Dermis blood vessel endothelial cell (primary cell): ENCODE measurements around the gene PDE6A. TPM values are rescaled to one million over a fixed set of nuclear protein-coding genes. Genes with fewer than 3 reads are reported as not detected.

ENCODE experiments used
- DNase-seq: peaks from one replicate; pipeline ENCODE4 v3.0.0; 2010
- total RNA-seq: library from RNA; depleted of rRNA; stranded (reverse); fragments of >200 nt; gene quantifications from 2 replicates; pipeline ENCODE4 v1.2.3, GENCODE V29; 2014

The PDE6A gene
- total RNA-seq, 1 donor from 2014 or later, result not detected

DNA sequence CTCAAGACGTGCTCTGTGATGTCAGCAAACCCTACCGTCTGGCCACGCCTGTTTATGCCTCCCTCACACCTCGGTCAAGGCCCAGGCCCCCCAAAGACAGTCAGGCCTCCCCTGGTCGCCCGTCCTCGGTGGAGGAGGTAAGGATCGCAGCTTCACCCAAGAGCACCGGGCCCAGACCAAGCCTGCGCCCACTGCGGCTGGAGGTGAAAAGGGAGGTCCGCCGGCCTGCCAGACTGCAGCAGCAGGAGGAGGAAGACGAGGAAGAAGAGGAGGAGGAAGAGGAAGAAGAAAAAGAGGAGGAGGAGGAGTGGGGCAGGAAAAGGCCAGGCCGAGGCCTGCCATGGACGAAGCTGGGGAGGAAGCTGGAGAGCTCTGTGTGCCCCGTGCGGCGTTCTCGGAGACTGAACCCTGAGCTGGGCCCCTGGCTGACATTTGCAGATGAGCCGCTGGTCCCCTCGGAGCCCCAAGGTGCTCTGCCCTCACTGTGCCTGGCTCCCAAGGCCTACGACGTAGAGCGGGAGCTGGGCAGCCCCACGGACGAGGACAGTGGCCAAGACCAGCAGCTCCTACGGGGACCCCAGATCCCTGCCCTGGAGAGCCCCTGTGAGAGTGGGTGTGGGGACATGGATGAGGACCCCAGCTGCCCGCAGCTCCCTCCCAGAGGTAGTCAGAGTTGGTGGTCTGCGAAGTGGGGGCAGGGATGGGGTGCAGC, 111.3 kb downstream of the PDE6A start:
- DNase-seq, result no peak

DNA sequence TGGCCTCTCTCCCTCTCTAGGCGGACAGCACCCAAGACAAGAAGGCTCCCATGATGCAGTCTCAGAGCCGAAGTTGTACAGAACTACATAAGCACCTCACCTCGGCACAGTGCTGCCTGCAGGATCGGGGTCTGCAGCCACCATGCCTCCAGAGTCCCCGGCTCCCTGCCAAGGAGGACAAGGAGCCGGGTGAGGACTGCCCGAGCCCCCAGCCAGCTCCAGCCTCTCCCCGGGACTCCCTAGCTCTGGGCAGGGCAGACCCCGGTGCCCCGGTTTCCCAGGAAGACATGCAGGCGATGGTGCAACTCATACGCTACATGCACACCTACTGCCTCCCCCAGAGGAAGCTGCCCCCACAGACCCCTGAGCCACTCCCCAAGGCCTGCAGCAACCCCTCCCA, 112.0 kb downstream of the PDE6A start:
- DNase-seq, result no peak

DNA sequence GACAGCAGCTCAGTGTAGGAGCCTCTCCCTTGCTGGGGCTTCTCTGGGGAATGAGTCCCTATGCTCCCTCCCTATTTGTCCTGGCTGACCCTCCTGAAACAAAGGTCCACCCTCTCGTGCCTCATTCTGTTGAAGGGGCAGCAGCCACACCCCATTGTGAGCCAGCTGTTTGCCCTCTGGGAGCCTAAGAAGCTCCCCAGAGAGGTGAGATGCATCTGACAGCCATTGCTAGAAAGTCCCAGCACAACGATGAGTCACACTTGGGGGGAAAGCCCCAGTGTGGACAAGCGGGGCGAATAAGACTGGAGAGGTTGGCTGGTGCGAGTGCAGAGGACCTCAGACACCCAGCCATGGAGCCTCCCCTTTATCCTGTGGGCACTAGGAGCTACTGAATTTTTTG, 113.1 kb downstream of the PDE6A start:
- peak; percentile 28 for DNase-seq

DNA sequence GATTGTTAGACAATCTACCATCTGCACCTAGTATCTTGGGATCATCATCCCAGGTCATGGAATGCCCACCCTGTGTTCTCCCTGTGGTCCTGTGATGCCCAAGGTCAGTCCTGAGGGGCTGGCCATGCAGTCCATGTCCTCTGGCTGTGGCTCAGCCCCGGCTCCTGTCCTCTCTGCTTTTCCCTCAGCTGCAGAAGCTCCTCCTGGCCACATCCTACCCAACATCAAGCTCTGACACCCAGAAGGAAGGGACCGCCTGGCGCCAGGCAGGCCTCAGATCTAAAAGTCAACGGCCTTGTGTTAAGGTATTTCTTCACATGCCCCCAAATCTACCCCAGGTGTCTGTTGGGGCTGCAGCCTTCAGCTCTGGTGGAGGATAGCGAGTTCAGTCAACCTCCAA, 114.0 kb downstream of the PDE6A start:
- DNase-seq, result no peak

DNA sequence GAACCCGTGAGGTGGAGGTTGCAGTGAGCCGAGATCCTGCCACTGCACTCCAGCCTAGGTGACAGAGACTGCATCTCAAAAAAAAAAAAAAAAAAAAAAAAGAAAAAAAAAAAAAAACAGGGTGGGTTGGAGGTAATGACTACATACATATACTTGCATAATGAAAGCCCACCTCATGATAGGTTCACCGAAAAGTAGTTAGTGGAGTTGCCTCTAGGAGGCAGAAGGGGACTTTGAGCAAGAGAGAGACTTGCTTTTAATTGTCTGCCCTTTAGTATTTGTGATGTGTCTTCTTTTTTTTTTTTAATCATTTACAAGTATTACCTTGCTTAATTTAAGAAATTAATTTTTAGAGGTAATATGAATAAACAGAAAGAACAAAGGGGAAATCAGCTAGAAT, 114.6 kb downstream of the PDE6A start:
- peak; percentile 32 for DNase-seq

DNA sequence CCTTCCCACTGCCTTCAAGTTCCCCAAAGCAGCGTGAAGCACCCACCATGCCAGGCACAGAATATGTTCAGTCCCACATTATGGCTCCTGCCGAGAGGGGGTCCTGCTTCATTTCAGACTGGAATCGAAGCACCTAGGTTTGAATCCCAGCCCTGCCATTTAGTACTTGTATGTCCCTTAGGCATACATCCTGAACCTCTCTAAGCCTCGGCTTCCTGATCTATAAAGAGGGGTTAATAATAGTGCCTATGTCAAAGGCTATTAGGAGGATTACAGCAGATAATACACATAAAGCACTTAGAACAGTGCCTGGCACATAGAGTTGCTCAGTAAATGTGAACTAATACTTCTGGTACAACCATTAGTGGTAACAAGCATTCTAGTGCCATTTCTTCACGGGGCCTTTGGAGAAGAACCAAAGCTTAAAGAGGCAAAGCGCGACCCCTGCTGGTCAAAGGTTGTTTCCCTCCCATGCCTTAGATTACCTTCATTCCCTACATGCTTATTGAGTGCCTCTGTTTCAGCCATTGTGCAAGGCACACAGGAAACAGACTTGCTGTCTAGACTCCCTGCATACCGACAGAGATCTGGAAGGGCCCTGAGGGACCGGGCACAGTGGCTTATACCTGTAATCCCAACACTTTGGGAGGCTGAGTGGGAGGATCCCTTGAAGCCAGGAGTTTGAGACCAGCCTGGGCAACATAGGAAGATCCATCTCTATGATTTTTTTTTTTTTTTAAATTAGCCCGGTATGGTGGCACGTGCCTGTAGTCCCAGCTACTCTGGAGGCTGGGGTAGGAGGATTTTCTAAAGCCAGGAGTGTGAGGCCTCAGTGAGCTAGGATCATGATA, 116.2 kb downstream of the PDE6A start:
- peak; percentile 95 for DNase-seq

DNA sequence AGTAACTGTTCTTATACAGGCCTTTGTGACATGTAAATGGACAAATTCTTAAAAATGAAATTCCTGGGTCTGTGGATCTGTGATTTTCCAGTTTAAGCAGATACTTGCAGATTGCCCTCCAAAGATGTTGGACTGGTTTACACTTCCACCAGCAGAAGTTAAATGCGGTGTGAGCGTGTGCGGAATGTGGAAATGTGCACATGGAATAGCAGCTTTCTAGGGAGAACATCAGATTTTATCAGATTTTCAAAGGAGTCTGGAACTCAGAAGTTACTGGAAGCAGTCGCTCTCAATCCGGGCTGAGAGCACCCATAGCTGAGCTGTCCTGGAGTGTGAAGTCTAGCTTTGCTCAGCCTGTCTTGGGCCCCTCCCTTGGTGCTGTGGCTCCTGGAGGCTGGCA, 117.0 kb downstream of the PDE6A start:
- no peak for DNase-seq

DNA sequence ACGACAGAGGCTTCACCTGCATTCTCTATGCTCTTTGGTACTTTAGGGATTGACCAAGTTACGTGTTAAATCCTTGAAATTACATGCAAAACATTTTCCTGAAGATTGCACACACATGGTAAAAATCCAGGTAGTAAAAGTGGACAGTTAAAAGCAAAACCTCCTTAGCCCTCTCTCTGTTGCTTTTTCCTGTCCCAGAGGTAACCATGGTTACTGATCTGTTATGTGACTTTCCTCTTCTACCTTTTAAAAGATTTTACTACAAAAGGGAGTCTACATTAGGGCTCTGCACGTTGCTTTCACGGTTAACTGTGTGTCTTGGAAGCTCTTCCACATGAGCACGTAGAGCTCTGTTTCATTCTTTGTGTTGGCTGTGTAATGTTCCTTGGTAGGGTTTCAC, 117.5 kb downstream of the PDE6A start:
- DNase-seq, result no peak

DNA sequence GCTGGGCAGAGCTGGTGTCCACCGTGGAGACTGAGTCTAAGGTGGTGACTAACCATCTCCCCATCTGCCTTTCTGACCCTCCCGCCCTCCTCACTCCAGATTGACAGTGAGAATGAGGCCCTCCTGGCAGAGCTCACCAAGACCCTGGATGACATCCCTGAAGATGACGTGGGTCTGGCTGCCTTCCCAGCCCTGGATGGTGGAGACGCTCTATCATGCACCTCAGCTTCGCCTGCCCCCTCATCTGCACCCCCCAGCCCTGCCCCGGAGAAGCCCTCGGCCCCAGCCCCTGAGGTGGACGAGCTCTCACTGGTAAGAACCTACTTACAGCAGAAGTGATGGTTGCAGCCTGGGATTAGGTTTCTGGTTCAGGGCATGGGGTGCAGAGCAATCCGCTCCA, 118.0 kb downstream of the PDE6A start:
- DNase-seq, result no peak

DNA sequence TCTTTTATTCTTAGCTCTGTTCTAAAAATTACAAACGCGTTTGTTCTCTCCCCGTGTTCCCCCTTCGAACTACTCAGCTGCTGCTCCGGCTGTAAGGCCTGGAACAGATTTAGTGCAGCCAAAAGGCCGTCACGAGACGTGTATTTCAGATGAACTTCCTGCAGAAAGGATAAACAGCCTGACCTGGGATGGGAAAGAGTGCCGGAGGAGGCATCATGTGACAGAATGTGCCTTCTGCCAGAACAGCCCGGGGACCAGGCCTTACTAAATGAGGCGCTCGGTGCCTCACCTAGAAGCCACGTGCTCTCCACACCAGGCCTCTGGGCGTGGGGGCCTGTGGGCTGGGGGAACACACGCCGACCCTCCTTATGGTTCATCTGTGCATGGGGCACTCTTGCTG, 119.7 kb downstream of the PDE6A start:
- no peak for DNase-seq

DNA sequence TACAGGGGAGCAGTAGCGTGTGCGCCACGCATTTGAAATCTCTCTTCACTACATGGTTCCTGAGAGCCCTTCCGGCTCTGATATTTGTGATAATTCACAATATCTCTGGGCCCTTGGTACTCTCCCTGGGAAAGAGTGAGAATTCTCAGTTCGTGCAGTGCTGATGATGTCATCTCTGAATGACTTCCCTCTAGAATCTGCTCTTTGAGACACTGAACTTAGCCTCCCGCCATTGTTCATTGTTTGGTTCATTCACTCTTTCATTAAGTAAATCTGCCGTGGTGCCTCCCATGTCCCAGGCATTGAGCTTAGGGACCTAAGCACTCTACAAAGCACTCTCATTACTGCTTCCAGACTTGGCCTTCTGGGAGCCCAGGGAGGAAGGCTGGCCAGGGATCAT, 120.5 kb downstream of the PDE6A start:
- peak; percentile 33 for DNase-seq

DNA sequence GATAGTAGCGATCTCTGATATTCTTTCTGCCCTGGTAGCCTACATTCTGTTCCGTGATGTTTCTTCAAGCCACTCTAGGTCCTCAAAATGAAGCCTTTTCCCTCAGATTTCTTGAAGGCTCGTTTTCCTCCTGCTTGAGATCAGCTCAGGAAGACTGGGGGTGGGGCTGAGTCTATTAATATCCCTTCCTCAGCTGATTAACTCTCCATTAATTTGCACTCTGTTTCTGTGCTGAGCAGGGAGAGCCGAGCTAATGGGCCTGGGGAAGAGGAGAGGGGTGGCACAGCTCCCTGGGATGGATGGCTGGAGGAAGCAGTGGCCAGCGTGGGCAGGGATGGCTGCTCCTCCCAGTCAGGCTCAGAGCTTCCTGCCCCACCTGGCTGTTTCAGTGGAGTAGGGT, 121.2 kb downstream of the PDE6A start:
- DNase-seq, result no peak

DNA sequence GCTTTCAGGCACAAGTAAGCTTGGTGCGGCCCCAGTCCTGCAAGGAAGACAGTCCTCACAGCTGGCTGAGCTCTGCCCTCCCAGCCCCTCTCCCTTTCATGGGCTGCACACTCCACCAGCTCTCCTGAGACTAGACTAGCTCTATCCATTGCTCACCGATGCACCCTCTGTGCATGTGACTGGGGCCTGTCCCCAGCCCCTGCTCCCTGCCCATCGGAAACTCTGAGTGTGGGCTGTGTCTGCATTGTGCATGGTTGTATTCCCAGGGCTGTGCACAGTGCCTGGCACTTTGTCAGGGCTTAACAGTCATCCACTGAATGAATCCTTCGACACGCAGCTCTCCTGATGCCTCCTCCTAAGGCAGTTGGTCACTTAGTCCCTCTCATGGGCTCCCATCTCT, 122.3 kb downstream of the PDE6A start:
- DNase-seq, result no peak

DNA sequence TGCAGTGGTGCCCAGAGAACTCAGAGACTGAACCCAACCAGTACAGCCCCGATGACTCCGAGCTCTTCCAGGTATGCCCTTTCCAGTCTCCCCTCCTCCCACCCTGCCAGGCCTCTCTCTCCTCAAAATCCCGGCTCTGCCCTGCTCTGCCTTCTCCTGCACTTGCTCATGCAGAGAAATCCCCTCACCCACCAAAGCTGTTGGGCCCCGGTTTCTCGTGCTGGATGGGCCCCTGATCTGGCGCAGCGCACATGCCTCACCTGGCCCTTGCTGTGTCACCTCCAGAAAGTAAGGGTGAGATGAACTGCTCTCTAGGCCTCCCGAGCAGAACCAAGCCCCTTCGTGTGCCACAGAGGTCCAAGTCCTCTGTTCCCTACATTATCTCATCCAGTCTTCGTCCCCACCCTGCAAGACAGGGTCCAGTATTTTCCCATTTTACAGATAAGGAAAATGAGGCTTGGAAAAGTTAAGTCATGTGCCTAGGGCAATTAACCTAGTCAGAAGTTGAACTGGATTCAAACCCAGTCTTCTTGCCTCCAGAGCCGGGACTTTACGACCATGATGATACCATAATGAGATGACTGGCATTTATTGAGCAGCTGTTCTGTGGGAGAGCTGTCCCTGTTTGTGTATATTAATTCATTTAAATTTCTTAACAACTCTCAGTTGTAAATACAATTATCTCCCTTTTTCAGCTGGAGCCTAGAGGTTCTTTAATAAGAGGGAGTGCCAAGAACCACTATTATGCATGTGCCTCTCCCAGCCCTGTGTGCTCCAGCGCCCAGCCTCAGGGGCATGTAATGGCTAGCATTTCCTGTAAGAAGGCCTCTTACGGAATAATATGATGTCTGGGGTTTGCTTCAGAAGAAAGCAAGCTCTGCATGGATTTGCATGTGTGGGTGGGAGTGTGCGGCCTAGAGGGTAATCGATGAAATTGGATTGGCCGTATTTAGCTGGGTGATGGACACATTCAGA, 123.8 kb downstream of the PDE6A start:
- DNase-seq, result no peak

DNA sequence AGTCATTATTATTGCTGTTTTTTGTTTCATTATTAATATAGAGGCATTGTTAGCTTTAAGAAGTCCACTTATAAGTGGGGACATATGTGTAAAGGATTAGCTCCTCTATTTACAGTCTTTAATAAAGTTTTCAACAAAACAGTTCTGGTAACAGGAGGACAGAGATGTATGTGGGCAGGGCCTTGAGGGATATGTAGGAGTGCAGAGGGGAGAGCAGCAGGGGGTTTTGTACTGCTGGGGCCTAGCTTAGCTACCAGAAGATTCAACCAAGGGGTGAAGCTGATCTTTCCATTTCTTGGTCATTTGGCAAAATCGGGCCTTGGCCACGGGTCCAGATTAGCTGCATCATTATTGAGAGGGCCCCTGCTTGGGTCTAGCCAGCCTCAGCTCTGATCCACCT, 124.6 kb downstream of the PDE6A start:
- DNase-seq, result no peak

DNA sequence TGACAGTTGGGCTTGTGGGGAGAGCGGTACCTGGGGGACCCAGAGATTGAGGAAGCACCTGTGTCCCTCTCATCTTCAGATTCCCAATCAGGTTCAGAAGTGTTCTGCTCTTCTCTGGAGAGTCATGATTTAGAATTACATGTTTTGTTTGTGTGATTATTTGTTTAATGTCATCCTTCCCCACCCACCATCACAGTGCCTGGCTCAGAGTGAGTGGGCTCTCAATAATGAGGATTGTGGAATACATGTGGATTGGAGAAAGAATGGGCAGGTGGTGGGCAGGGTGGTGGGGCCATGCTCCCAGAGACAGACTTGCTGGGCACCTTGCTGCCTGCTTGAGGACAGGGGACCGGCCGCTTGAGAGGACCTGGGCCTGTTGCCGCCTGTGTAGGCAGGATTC, 126.5 kb downstream of the PDE6A start:
- DNase-seq, result no peak

DNA sequence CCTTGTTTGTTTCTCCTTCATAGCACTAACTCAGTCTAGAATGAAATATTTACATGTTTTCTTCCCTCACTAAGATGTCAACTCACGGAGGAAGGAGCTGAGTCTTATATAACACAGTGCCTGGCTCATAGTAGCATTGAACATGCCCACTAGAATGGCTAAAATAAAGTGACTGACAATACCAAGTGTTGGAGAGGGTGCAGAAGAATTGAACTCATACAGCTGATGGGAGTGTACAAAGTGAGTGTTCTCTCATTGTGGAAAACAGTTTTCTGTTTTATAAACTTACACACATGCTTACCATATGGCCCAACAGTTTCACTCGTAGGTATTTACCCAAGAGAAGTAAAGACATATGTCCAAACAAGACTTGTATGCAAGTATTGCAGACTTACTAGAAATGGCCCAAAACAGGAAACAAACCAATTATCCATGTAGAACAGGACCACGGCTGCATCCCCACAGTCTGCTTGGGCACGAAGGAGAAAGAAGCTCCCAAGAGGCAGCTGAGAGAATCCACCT, 127.0 kb downstream of the PDE6A start:
- DNase-seq, result no peak

DNA sequence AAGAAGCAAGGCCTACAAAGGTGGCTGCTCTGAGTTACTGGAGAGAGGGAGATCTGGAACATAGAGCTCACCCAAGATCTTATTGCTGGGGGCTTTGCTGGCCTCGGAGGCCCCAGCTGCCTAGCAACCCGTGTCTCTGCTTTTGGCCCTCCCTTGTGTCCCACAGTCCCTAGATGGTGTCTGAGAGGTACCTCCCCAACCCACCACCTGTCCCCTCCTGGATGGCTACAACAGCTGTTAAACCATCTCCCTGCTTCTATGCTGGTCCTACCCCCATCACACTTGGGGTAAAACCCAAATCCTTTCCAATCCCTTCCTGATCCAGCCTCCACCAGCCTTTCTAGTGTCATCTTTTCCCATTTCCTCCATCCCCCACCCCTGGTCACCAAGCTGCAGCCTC, 127.9 kb downstream of the PDE6A start:
- DNase-seq, result no peak

DNA sequence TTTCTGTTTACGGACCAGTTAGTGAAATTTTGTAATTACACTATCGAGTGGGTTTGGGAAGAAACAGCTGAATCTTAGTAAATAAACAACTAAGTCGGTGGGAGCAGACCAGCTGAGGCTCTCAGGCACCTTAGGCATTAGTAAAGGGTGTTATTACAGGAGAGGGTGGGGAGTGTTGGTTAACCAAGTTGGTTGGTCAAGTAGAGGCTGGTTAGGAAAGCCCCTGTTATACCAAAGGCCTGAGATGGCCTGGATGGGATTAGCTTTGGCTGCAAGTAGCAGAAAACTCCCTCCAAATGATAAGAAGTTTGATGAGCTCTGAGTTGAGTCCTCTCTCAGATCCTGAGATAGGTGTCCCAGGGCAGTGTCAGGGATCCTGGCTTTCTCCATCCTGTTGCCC, 133.1 kb downstream of the PDE6A start:
- no peak for DNase-seq

DNA sequence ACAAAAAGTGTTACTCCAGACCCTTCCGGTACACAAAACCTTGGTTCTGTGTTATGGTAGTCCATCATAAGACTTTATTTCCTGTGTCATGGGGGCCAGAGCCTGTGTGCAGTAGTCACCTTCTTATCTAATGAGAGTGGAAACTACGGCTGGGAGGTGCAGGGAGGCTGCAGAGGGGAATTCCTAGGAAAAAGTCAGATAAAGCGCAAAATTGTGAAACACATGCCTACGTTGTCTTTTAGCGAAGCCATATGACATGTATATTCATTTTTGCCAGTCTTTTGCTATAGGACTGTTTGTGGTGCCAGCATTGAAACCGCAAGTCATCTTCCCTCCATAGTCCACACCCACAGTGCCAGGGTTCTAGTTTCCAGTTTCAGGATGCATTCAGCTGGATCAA, 133.7 kb downstream of the PDE6A start:
- no peak for DNase-seq

DNA sequence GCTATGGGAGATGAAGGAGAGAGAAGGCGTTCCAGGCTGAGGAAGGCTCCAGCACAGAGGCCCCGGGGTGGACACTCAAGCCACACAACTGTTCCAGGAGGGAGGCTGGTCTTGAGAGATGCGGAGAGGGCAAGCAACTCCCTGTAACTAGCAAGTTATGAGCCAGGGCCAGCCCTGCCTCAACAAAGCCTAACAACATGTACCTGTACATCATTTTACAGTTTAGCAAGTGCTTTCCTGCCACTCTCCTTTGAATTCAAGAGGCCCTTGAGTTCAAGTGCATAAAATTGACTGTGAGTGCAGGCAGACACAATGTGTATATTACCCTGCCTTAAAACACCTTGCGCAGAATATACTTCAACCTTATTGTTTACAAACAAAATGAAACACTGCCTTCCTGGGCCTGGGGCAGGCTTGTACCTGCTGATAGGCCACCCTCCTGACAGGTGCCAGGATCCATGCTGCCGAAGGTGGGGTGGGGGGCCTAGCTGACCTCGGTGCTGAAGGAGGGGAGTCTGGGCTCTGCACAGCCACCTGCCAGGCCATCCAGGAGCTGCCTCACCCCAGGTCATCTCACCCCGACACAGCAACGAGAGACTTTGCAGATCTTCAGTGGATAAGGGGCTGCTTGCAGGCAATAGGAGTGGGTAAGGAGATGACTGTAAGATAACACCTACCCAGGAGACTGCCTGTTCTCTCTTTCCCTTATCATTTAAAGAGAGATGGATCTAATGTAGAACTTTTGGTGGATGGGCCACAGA, 134.5 kb downstream of the PDE6A start:
- no peak for DNase-seq
